Epithelial cell of esophagus (primary cell): Measurements from ENCODE around the gene SPATA25.

Experiments
- DNase-seq: peaks from one replicate; pipeline ENCODE4 v3.0.0; 2010; ENCODE audit warnings: low read depth
- H3K4me3 ChIP-seq: 2 replicates; pipeline ENCODE4 v1.5.1; 2011; ENCODE audit warnings: mild to moderate bottlenecking, low read length, control low read depth
- CTCF ChIP-seq: IDR thresholded peaks from 2 replicates; pipeline ENCODE4 v1.5.1; 2011; ENCODE audit warnings: low read depth, mild to moderate bottlenecking, low read length, control low read depth, inconsistent platforms; ENCODE audit not compliant: insufficient read depth; ENCODE audit errors: missing control alignments

SPATA25 gene

GRCh38 chr20:45848969-45849582 lies 38.3 kb downstream of the SPATA25 start:
- TF ChIP-seq CTCF, result no peak
- H3K4me3 ChIP-seq, result no peak overlapping the region
- DNase-seq, result no peak

- H3K4me3 ChIP-seq, result no peak overlapping the region
- DNase-seq, result no peak
- no peak for TF ChIP-seq CTCF
Observed at GRCh38 chr20:45848421-45848820, 39.0 kb downstream of the SPATA25 start.

GRCh38 chr20:45845452-45845851 lies 42.0 kb downstream of the SPATA25 start:
- no peak for DNase-seq
- H3K4me3 ChIP-seq, result no peak overlapping the region
- no peak for TF ChIP-seq CTCF

- no peak overlapping the region for H3K4me3 ChIP-seq
- TF ChIP-seq CTCF, result no peak
- DNase-seq, result no peak
Observed at GRCh38 chr20:45843506-45843905, 43.9 kb downstream of the SPATA25 start.

GRCh38 chr20:45842169-45842812 lies 45.1 kb downstream of the SPATA25 start:
- TF ChIP-seq CTCF, result no peak
- no peak for DNase-seq
- H3K4me3 ChIP-seq, result no peak overlapping the region

DNA sequence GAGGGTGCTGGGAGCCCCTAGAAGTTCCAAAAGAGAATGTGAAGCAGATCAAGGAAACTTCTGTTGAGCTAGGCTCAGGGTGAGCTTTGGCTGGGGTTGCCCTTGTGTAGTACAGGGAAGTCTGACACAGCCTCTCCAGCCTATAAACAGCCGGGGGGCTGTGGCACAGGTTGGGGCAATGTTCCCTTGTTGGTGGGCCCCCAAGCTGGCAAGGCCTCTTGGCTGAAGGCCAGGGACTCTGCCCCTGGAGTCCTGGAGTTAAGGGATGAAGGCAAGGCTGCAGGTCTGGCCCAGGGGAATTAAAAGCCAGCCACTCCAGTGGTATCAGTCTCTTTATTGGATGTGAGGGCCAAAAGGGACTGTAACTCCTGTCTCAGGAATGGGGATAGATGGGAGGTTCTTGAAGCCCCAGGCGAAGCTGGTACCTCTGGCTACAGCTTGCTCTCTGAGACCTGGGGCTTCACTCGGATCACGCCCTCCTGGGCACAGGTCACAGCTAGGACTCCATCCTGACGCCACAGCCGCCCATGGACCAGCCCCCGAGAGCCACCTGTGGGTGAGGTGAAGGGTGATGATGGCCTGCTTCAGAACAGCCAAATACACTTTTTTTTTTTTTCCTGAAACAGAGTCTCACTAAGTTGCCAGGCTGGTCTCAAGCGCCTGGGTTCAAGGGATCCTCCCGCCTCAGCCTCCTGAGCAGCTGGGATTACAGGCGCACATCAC lies 45.9 kb downstream of the SPATA25 start:
- no peak for DNase-seq
- H3K4me3 ChIP-seq, result no peak overlapping the region
- TF ChIP-seq CTCF, result no peak
